ENCODE data around the gene TMEM17. TPM values are rescaled to one million over a fixed set of nuclear protein-coding genes. Genes with fewer than 3 reads are reported as not detected.
A peak's percentile ranks its signal among the peaks of the same experiment; 100 is the strongest.

The TMEM17 gene
- total RNA-seq, 1 experiment from 2014 or later: 3.2 TPM

- intact Hi-C loops (cut with micrococcal nuclease): loop anchor here (2.0 to 10.0 kb wide), 5 partner anchors 123 to 1029 kb away; partner anchors contain the start of gene EHBP1
- Histone ChIP-seq H3K27me3 (ENCODE audit: insufficient read depth, low read length) (no peaks in the 10 kb centered on the region), H3K9me2 (ENCODE audit: insufficient read depth) (no peaks in the 10 kb centered on the region), H3K79me2 (ENCODE audit: insufficient read depth, low read length) (no peaks in the 10 kb centered on the region), H3K4me2 (ENCODE audit: low read length) (peak overlapping the region; percentile 97), H3K4me3 (replicated peaks in 1 of 2; ENCODE audit: low read depth in 1 of 2, low read length in 2 of 2) (peak overlapping the region in 1 of 2 experiments; percentile 58; a peak in 1 of 4 replicates), H3K27ac (ENCODE audit: low read depth, low read length) (peak overlapping the region; percentile 74), H3K4me1 (ENCODE audit: control insufficient read depth in 1 of 2, insufficient read depth in 2 of 2, low read length in 2 of 2) (peaks cover 18 to 43% of the 10 kb centered on the region in 2 experiments), H3K9me3 (ENCODE audit: control insufficient read depth in 1 of 2, insufficient read depth in 1 of 2, low read depth in 1 of 2, low read length in 2 of 2) (no peaks in the 10 kb centered on the region), H3K36me3 (ENCODE audit: control insufficient read depth in 1 of 2, insufficient read depth in 2 of 2, low read length in 2 of 2) (no peaks in the 10 kb centered on the region), H4K20me1 (ENCODE audit: insufficient read depth) (no peaks in the 10 kb centered on the region), H3K9ac (ENCODE audit: low read length) (peak overlapping the region; percentile 70), H2AFZ (ENCODE audit: low read depth, low read length, poor library complexity, severe bottlenecking) (no peak overlapping the region)
- ChIA-PET RAD21 (ENCODE audit: low non-redundant PET in 1 of 2, low total read pairs in 2 of 2, uncharacterized antibody in 2 of 2, unreplicated experiment in 2 of 2) (interaction anchor here in 1 of 2 experiments (0.6 to 2.3 kb wide), 2 partner anchors 122 to 1132 kb away, joined by 3 to 9 read pairs; partner anchors contain the start of gene WDPCP), CTCF (interaction anchor here (0.6 to 2.6 kb wide), 13 partner anchors 9 to 567 kb away, joined by 3 to 32 read pairs (median 4); partner anchors contain the start of gene EHBP1), POLR2A (interaction anchor here (2.1 kb wide), 1 partner anchor 122 kb away, joined by 22 read pairs; no protein-coding TSS in a partner anchor)
- no peak for TF ChIP-seq YY1 (IDR thresholded peaks at IDR 0.05; ENCODE audit: extremely low read depth, insufficient replicate concordance, low read depth, low read length)
- TF ChIP-seq EZH2 (IDR thresholded peaks at IDR 0.05): no peak
- TF ChIP-seq TCF7L2 (IDR thresholded peaks at IDR 0.05; ENCODE audit: borderline replicate concordance, extremely low read depth, insufficient read depth, insufficient read length): no peak
- no peak for TF ChIP-seq ZFX (IDR thresholded peaks at IDR 0.05)
- BruUV-seq (replicated peaks): TSS peak; percentile 49
- DNase-seq (ENCODE audit: low read depth, low spot score): no peak
- ATAC-seq: no peak
Measured at GRCh38 chr2:62455957-62456692, 49.9 kb downstream of the TMEM17 start.

GRCh38 chr2:62453955-62454354 lies 52.0 kb downstream of the TMEM17 start:
- intact Hi-C loops (cut with micrococcal nuclease): loop anchor here (10.0 kb wide), 2 partner anchors 731 to 1031 kb away; no protein-coding TSS in a partner anchor
- Histone ChIP-seq H3K4me1 (ENCODE audit: control insufficient read depth in 1 of 2, insufficient read depth in 2 of 2, low read length in 2 of 2) (peaks cover 18 to 37% of the 10 kb centered on the region in 2 experiments), H3K36me3 (ENCODE audit: control insufficient read depth in 1 of 2, insufficient read depth in 2 of 2, low read length in 2 of 2) (no peaks in the 10 kb centered on the region), H3K4me3 (replicated peaks in 1 of 2; ENCODE audit: low read depth in 1 of 2, low read length in 2 of 2) (no peak overlapping the region), H3K79me2 (ENCODE audit: insufficient read depth, low read length) (no peaks in the 10 kb centered on the region), H2AFZ (ENCODE audit: low read depth, low read length, poor library complexity, severe bottlenecking) (no peak overlapping the region), H4K20me1 (ENCODE audit: insufficient read depth) (no peaks in the 10 kb centered on the region), H3K27ac (ENCODE audit: low read depth, low read length) (no peak overlapping the region), H3K9ac (ENCODE audit: low read length) (no peak overlapping the region), H3K27me3 (ENCODE audit: insufficient read depth, low read length) (no peaks in the 10 kb centered on the region), H3K9me3 (ENCODE audit: control insufficient read depth in 1 of 2, insufficient read depth in 1 of 2, low read depth in 1 of 2, low read length in 2 of 2) (no peaks in the 10 kb centered on the region), H3K9me2 (ENCODE audit: insufficient read depth) (no peaks in the 10 kb centered on the region; the same call in 1 of the 2 replicates), H3K4me2 (ENCODE audit: low read length) (no peak overlapping the region)
- ChIA-PET CTCF (no interaction called here), RAD21 (ENCODE audit: low non-redundant PET in 1 of 2, low total read pairs in 2 of 2, uncharacterized antibody in 2 of 2, unreplicated experiment in 2 of 2) (no interaction called here), POLR2A (no interaction called here)
- no TSS peak for BruUV-seq (replicated peaks)
- DNase-seq (ENCODE audit: low read depth, low spot score) (no peak), ATAC-seq (no peak)
- TF ChIP-seq YY1 (IDR thresholded peaks at IDR 0.05; ENCODE audit: extremely low read depth, insufficient replicate concordance, low read depth, low read length) (no peak), ELF1 (IDR thresholded peaks at IDR 0.05; ENCODE audit: borderline replicate concordance, low read depth) (no peak), EZH2 (IDR thresholded peaks at IDR 0.05) (no peak), POLR2AphosphoS5 (IDR thresholded peaks at IDR 0.05; ENCODE audit: low read depth, low read length) (no peak), ATF3 (IDR thresholded peaks at IDR 0.05) (no peak), ZBTB33 (IDR thresholded peaks at IDR 0.05; ENCODE audit: extremely low read depth, insufficient replicate concordance, low read length) (no peak), ZFX (IDR thresholded peaks at IDR 0.05) (no peak), JUND (IDR thresholded peaks at IDR 0.05) (no peak), ZNF274 (IDR thresholded peaks at IDR 0.05; ENCODE audit: low read depth, low read length) (no peak), SP1 (IDR thresholded peaks at IDR 0.05; ENCODE audit: low read depth) (no peak), CTCF (IDR thresholded peaks at IDR 0.05 in 2 of 3, conservative IDR thresholded peaks at IDR 0.05 in 1 of 3; ENCODE audit: borderline replicate concordance in 1 of 3, insufficient read depth in 1 of 3, low read depth in 2 of 3, low read length in 2 of 3) (no peak), TCF7L2 (IDR thresholded peaks at IDR 0.05; ENCODE audit: borderline replicate concordance, extremely low read depth, insufficient read depth, insufficient read length) (no peak), FOSL1 (IDR thresholded peaks at IDR 0.05; ENCODE audit: low read depth) (no peak)
